Smooth muscle cell (in vitro differentiated cells): ENCODE data around the gene KNSTRN. TPM values are rescaled to one million over a fixed set of nuclear protein-coding genes. Genes with fewer than 3 reads are reported as not detected.

Experiments
- DNase-seq: peaks from one replicate; lab custom pipeline; 2025; ENCODE audit not compliant: unreplicated experiment; lab: John Stamatoyannopoulos, UW
- H2AFZ ChIP-seq: fragments of 200-600 bp; sonication (generic); 2 replicates; pipeline ENCODE4 v1.6.0; 2016; ENCODE audit warnings: antibody characterized with exemption, low read depth, mild to moderate bottlenecking
- H3F3A ChIP-seq: fragments of 200-600 bp; sonication (generic); 2 replicates; pipeline ENCODE4 v1.6.0; 2017; ENCODE audit warnings: antibody characterized with exemption, low read depth
- H3K27ac ChIP-seq: fragments of 200-600 bp; sonication (generic); 2 replicates; pipeline ENCODE4 v1.5.1; 2016; ENCODE audit warnings: low read depth, mild to moderate bottlenecking
- H3K27me3 ChIP-seq: fragments of 200-600 bp; sonication (generic); 2 replicates; pipeline ENCODE4 v1.6.1; 2016; ENCODE audit warnings: low read depth, mild to moderate bottlenecking
- H3K36me3 ChIP-seq: fragments of 200-600 bp; sonication (generic); 2 replicates; pipeline ENCODE4 v1.5.1; 2016; ENCODE audit warnings: low read depth
- H3K4me1 ChIP-seq: fragments of 200-600 bp; sonication (generic); 2 replicates; pipeline ENCODE4 v1.5.1; 2016; ENCODE audit warnings: low read depth
- H3K4me2 ChIP-seq: fragments of 200-600 bp; sonication (generic); 2 replicates; pipeline ENCODE4 v1.6.0; 2016; ENCODE audit warnings: mild to moderate bottlenecking
- H3K4me3 ChIP-seq: fragments of 200-600 bp; sonication (generic); 2 replicates; pipeline ENCODE4 v1.5.1; 2016; ENCODE audit warnings: mild to moderate bottlenecking
- H3K79me2 ChIP-seq: fragments of 200-600 bp; sonication (generic); 2 replicates; pipeline ENCODE4 v1.6.0; 2016; ENCODE audit warnings: low read depth, mild to moderate bottlenecking
- H3K9ac ChIP-seq: fragments of 200-600 bp; sonication (generic); 2 replicates; pipeline ENCODE4 v1.6.0; 2016; ENCODE audit warnings: low read depth
- H3K9me3 ChIP-seq: fragments of 200-600 bp; sonication (generic); replicated peaks from 2 replicates; pipeline ENCODE4 v1.5.1; 2016; ENCODE audit warnings: low read depth
- H4K20me1 ChIP-seq: fragments of 200-600 bp; sonication (generic); 2 replicates; pipeline ENCODE4 v1.6.0; 2016; ENCODE audit warnings: low read depth
- WGBS: methylation state at CpG from one replicate; pipeline ENCODE4 v1.1.7; 2016; ENCODE audit warnings: low lambda C conversion rate; 5-methylcytosine and 5-hydroxymethylcytosine counted together
- polyA plus RNA-seq: library from polyadenylated mRNA; unstranded; fragments of >200 nt; fragmentation: Nextera tagmentation; extraction: Ambion mirVana; gene quantifications from 2 replicates; pipeline ENCODE4 v1.2.1, GENCODE V29; 2016
- total RNA-seq: library from RNA; depleted of rRNA; stranded (reverse); fragments of >200 nt; gene quantifications from 2 replicates; pipeline ENCODE4 v1.2.3, GENCODE V29; 2014
- TF ChIP-seq, protein P1 (sequence below): fragments of 200-600 bp; sonication (generic); IDR thresholded peaks from 2 replicates; pipeline ENCODE4 v1.5.1; 2017; ENCODE audit warnings: borderline replicate concordance, mild to moderate bottlenecking, antibody characterized with exemption; ENCODE audit not compliant: insufficient read depth, poor library complexity, severe bottlenecking

The KNSTRN gene
- total and polyA plus RNA-seq, 2 experiments from 2014 or later = 17.3 to 27.0 TPM

DNA sequence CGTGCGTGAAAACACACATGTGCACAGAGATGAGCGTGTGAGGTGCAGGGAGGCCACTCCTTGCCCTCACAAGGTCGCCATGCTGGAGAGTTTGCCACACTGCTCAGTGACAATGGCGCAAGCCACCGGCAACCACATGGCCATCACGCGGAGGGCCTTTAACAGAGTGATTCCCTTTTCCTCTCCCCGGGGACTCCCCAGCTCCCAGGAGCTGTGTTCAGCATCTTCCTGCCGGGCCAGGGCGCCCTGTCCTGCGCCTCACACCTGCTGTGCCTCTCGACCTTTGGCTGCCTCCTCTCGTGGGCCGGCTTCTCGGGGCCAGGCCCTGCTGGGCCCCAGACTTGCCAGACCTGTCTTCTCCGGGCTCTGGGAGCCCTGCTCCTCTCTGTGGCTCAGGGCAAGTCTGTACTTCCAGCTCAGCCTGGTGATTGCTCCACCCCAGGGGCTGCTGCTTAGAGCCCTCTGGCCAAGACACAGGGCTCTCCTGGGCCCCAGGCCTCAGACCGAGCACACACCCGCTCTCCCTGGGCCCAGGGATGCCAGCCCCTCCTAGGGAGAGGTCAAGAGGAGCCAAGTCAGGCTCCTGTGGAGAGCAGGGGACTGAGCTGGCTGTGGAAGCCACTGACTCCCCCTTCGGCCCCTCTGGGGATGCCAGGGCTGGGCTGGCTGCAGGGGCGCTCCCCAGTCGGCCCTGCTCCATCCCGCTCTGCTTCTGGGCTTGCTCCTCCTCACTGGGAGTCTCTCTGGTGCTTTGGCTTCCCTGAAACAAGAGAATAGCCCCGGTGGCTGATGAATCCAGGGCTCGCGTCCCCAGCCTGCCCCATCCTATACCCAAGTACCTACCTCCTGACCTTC, 47.4 kb upstream of the KNSTRN start:
- Histone ChIP-seq H3K4me1 (peaks cover 29% of the 10 kb centered on the region), H3K79me2 (no peaks in the 10 kb centered on the region), H3K36me3 (no peaks in the 10 kb centered on the region), H3K4me2 (peak overlapping the region; percentile 67), H3K27ac (peak overlapping the region; percentile 87), H3F3A (peaks cover 20% of the 10 kb centered on the region), H3K27me3 (no peaks in the 10 kb centered on the region), H2AFZ (no peak overlapping the region), H3K4me3 (no peak overlapping the region), H3K9me3 (no peaks in the 10 kb centered on the region), H3K9ac (peak overlapping the region; percentile 7), H4K20me1 (no peaks in the 10 kb centered on the region)
- TF ChIP-seq, protein P1, sequence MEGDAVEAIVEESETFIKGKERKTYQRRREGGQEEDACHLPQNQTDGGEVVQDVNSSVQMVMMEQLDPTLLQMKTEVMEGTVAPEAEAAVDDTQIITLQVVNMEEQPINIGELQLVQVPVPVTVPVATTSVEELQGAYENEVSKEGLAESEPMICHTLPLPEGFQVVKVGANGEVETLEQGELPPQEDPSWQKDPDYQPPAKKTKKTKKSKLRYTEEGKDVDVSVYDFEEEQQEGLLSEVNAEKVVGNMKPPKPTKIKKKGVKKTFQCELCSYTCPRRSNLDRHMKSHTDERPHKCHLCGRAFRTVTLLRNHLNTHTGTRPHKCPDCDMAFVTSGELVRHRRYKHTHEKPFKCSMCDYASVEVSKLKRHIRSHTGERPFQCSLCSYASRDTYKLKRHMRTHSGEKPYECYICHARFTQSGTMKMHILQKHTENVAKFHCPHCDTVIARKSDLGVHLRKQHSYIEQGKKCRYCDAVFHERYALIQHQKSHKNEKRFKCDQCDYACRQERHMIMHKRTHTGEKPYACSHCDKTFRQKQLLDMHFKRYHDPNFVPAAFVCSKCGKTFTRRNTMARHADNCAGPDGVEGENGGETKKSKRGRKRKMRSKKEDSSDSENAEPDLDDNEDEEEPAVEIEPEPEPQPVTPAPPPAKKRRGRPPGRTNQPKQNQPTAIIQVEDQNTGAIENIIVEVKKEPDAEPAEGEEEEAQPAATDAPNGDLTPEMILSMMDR = no peak
- no peak for DNase-seq
- WGBS = 91% methylated on average over 26 of the region's 26 CpGs

DNA sequence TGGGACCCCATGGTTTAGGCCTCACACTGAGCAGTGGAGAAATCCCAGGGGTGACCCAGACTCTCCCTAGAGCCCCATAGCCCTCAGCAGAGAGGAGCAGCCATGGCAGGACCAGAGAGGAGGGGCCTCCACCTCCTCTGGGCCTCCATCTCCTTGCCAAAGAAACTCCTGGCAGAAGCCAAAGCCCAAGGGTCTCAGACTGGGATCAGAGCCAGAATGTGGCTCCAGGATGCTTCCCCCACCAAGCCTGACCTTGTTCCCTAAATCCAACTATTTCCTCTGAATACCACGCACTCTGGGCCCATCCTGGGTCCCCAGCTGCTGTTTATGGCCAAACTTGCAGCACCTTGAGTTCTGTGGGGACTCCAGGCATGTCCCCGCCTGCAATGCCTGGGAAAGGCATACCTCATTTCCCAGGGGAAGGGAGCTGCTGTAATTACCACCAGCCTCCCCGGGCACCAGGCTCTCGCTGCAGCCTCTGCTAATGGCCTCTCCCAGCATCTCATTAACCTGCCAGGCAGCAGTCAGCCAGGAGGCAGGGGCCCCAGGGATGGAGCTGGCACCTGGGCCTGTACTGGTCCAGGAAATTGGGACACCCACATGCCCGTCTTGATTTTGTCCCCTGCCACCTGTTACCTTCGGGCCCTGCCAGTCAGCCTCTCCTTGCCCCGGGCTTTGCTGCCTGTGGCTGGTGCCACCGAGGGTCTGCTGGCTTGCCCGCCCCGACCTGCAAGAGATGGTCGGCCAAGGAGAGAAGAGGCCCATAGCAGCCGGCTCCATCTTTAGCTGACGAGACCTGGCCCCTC, 46.4 kb upstream of the KNSTRN start:
- Histone ChIP-seq H3K27me3 (no peaks in the 10 kb centered on the region), H3F3A (peaks cover 23% of the 10 kb centered on the region), H3K4me1 (peaks cover 32% of the 10 kb centered on the region), H3K36me3 (no peaks in the 10 kb centered on the region), H3K79me2 (no peaks in the 10 kb centered on the region), H3K27ac (peak overlapping the region; percentile 87), H4K20me1 (no peaks in the 10 kb centered on the region), H3K4me2 (no peak overlapping the region), H3K9ac (no peak overlapping the region), H3K9me3 (no peaks in the 10 kb centered on the region), H3K4me3 (no peak overlapping the region), H2AFZ (no peak overlapping the region)
- no peak for DNase-seq
- 84% methylated on average over 13 of the region's 13 CpGs for WGBS
- TF ChIP-seq, protein P1 = no peak

DNA sequence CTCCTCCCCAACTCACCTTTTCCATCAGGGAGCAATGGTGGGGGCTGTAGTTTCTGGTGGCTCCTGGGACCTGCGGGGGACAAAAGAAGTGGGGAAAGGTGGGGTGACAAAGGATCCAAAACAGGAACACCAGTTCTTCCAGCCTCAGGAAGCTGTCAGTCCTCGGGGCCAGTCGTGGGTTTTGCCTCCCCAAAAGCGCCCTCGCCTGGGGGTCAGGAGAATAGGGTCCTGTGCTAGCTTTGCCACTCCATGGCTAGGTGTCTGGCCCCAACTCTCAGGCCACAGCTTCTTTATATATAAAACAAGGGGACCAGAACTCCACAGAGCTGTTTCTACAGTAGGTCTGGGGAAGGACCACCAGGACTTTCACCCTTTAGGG, 45.8 kb upstream of the KNSTRN start:
- WGBS = 59% methylated on average over 5 of the region's 5 CpGs
- Histone ChIP-seq H3K4me2 (no peak overlapping the region), H3K9ac (no peak overlapping the region), H4K20me1 (no peaks in the 10 kb centered on the region), H3K4me3 (no peak overlapping the region), H3K27me3 (no peaks in the 10 kb centered on the region), H3K4me1 (peaks cover 34% of the 10 kb centered on the region), H3K79me2 (no peaks in the 10 kb centered on the region), H3K27ac (peak overlapping the region; percentile 24), H3K36me3 (no peaks in the 10 kb centered on the region), H3K9me3 (no peaks in the 10 kb centered on the region), H2AFZ (no peak overlapping the region), H3F3A (peaks cover 29% of the 10 kb centered on the region)
- DNase-seq = no peak
- TF ChIP-seq, protein P1 = no peak
